Lower leg skin (tissue), 4 donors: Measurements from ENCODE around the gene TRIO. TPM values are rescaled to one million over a fixed set of nuclear protein-coding genes. Genes with fewer than 3 reads are reported as not detected.

Source experiments
- DNase-seq, 2 donors: peaks; one replicate each; pipeline ENCODE4 v3.0.0-alpha.2; 2019; ENCODE audit warnings: low spot score in 2 of 2
- H3K4me3 ChIP-seq: fragments of 200-600 bp; sonication (generic); 2 replicates; pipeline ENCODE4 v1.5.1; 2017; ENCODE audit warnings: mild to moderate bottlenecking, low read depth; ENCODE audit not compliant: poor library complexity, severe bottlenecking
- POLR2A ChIP-seq, 2 donors: fragments of 450-650 bp; IDR thresholded peaks; one replicate each; pipeline ENCODE4 v1.6.1; 2016 to 2017; ENCODE audit warnings: antibody characterized with exemption in 2 of 2, mild to moderate bottlenecking in 1 of 2, moderate library complexity in 1 of 2
- WGBS, 2 donors: methylation state at CpG; one replicate each; pipeline ENCODE4 v1.1.5; 2018; 5-methylcytosine and 5-hydroxymethylcytosine counted together
- intact Hi-C: fragments of 100-400 bp; cut with DNase I; formaldehyde crosslinking; loops from one replicate; pipeline ENCODE4 v1.15.0; 2023; ENCODE audit warnings: low total_unique reads
- total RNA-seq, 4 donors: library from RNA; depleted of rRNA; stranded (reverse); fragments of >200 nt; gene quantifications; one replicate each; pipeline ENCODE4 v1.1.0, GENCODE V29; 2016
- TF ChIP-seq, protein P1 (sequence below), 3 donors: fragments of 450-650 bp; IDR thresholded peaks; one replicate each; pipeline ENCODE4 v1.5.1; 2016; ENCODE audit warnings: antibody characterized with exemption in 3 of 3, mild to moderate bottlenecking in 3 of 3, moderate library complexity in 2 of 3

The TRIO gene
- total RNA-seq, 4 donors from 2014 or later = 47.8 to 101 (median 64.5) TPM

DNA sequence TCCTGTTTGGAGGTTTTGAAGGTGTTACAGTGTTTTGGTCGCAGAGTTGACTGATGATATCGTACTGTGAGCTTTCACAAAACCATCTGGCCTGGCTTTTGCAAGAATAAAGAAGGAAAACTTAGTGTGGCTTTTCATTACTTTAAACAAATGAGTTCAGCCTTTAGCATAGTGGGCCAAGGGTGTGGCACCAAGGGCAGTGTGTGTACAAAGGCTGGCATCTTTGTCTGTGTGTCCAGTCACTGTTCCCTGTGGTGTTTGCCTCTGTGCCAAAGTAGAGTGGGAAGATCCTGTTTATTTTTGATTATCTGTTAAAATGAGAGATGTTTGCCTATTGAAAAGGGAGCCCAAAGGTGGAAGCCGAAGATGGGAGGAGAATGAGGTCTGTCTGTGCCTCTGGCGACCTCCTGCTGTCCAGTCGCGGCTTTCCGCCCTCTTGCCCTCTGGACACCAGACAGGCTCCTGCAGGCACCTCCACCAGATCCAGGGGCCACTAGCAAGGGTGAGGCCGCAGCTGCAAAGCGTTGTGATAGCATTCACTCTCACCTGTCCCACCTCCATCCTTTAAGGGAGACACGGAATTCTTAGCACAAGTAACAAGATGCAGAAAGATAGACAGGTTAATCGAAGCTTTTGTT lies 113.7 kb downstream of the TRIO start:
- DNase-seq = no peak
- intact Hi-C loops = no loop called here
- TF ChIP-seq, protein P1, sequence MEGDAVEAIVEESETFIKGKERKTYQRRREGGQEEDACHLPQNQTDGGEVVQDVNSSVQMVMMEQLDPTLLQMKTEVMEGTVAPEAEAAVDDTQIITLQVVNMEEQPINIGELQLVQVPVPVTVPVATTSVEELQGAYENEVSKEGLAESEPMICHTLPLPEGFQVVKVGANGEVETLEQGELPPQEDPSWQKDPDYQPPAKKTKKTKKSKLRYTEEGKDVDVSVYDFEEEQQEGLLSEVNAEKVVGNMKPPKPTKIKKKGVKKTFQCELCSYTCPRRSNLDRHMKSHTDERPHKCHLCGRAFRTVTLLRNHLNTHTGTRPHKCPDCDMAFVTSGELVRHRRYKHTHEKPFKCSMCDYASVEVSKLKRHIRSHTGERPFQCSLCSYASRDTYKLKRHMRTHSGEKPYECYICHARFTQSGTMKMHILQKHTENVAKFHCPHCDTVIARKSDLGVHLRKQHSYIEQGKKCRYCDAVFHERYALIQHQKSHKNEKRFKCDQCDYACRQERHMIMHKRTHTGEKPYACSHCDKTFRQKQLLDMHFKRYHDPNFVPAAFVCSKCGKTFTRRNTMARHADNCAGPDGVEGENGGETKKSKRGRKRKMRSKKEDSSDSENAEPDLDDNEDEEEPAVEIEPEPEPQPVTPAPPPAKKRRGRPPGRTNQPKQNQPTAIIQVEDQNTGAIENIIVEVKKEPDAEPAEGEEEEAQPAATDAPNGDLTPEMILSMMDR (IDR thresholded peaks at IDR 0.05) = no peak
- no peak for TF ChIP-seq POLR2A (IDR thresholded peaks at IDR 0.05)
- H3K4me3 ChIP-seq = no peak overlapping the region
- 84% methylated on average over 11 of the region's 11 CpGs for WGBS, 2 donors

DNA sequence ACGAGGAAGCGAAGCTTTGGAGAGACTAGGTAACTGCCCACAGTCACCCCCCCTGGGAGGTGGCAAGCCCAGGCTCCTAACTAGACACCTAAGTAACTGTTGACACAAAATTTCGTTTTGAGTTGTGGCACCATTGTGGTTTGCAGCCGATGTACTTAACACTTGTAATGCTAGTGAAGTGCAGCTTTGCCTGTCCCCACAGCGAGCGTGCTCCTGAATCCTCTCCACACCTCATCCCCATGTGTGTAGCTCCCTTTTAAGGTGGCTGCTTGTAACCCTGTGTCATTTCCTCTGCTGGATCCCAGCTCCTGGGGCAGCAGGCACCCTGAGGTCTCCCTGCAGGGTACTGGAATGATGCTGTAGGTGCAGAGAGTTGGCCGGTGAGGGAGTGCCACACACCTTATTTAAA lies 114.9 kb downstream of the TRIO start:
- no peak for DNase-seq
- WGBS, 2 donors = 76 to 78% methylated on average over 7 of the region's 7 CpGs
- intact Hi-C loops = no loop called here
- H3K4me3 ChIP-seq = no peak overlapping the region
- no peak for TF ChIP-seq POLR2A (IDR thresholded peaks at IDR 0.05)
- TF ChIP-seq, protein P1 (IDR thresholded peaks at IDR 0.05) = no peak

DNA sequence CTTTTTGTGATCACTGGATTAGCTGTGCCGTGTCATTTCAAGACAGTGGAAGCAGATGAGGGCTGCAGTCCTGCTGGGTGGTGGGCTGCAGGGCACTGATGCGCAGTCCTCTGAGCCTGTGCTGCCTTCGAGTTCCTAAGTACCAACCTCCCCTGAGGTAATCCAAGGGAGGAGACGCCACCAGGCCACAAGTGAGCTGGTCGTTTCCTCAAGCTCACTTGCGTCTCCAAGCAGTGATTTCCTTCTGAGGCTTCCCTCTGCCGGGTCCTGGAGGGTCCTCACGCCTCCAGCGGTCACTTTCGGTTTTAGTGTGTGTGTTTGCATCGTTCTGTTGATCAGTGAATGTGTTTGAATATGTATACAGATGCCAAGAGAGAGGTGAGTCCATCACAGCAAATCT lies 115.7 kb downstream of the TRIO start:
- intact Hi-C loops = no loop called here
- TF ChIP-seq, protein P1 (IDR thresholded peaks at IDR 0.05) = no peak
- no peak for TF ChIP-seq POLR2A (IDR thresholded peaks at IDR 0.05)
- DNase-seq = no peak
- no peak overlapping the region for H3K4me3 ChIP-seq
- WGBS, 2 donors = 73 to 75% methylated on average over 11 of the region's 11 CpGs

DNA sequence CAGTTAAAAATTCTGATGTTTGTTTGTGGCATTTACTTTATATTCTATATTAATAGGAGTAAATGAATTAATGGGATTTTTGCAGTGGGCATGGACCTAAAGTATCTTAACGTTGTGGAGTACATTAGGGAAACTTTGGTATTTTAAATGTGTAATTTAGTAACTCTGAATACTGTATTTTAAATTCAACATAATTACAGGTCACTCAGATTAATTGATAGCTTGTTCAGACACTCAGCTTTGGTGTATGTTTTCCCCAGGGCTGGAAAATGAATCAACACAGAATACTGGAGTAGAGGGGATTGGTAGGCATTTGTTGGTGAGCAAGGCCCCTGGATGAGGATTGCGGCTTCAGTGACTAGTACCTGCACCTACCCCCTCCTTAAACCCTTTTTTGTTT lies 117.5 kb downstream of the TRIO start:
- intact Hi-C loops = loop anchor here (5.0 kb wide), 1 partner anchor 108 kb away; no protein-coding TSS in a partner anchor
- DNase-seq = no peak
- TF ChIP-seq POLR2A (IDR thresholded peaks at IDR 0.05) = no peak
- TF ChIP-seq, protein P1 (IDR thresholded peaks at IDR 0.05) = no peak

DNA sequence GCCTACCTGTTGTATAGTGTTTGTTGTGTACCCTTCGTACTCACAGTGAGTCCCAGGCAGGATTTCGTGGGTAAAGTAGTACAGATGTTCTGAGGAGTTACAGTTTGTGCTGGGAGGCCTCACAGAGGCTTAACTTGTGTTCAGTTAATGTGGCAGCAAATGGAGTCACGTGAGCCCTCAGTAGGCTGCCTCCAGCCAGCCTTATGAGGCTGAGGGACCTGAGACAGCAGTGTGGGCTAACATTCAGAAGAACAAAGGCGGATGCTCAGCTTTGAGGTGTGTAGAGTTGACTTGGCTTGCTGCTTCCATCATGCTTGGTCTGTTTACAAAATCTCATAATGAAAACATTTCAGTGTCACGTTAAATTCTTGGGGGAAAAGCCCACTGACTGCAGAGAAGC lies 118.1 kb downstream of the TRIO start:
- no peak overlapping the region for H3K4me3 ChIP-seq
- no peak for DNase-seq
- TF ChIP-seq, protein P1 (IDR thresholded peaks at IDR 0.05) = no peak
- TF ChIP-seq POLR2A (IDR thresholded peaks at IDR 0.05) = no peak
- 78% methylated on average over 5 of the region's 5 CpGs for WGBS, 2 donors
- intact Hi-C loops = loop anchor here (5.0 kb wide), 1 partner anchor 109 kb away; no protein-coding TSS in a partner anchor

More for the DNA sequence above, 117.5 kb downstream of the TRIO start:
- 27 to 30% methylated on average over 2 of the region's 2 CpGs for WGBS, 2 donors
- no peak overlapping the region for H3K4me3 ChIP-seq
